ENCODE measurements around the gene RAD9A. TPM values are rescaled to one million over a fixed set of nuclear protein-coding genes. Genes with fewer than 3 reads are reported as not detected.

The RAD9A gene
- total and polyA plus RNA-seq, 2 of the 4 experiments (the other 2 are of a cell fraction): 2.0 to 10.3 TPM

- Histone ChIP-seq H3K18ac (ENCODE audit: low read depth, low read length) (peak overlapping the region; percentile 18; the same call in 1 of the 2 replicates), H3K4me2 (ENCODE audit: low read depth, low read length) (peak overlapping the region; percentile 71), H3K4ac (ENCODE audit: low read depth, low read length) (peak overlapping the region; percentile 92), H2AK5ac (ENCODE audit: low read depth, low read length) (peak overlapping the region; percentile 98), H4K20me1 (ENCODE audit: insufficient read depth, low read length) (peaks cover 43% of the 10 kb centered on the region), H2BK15ac (ENCODE audit: low read depth, low read length) (peak overlapping the region; percentile 36; the same call in 1 of the 3 replicates), H2BK20ac (ENCODE audit: low read depth, low read length) (0 out of 2 replicates have a peak overlapping the region, but pooled peaks have one; percentile 57), H3K36me3 (ENCODE audit: control insufficient read depth, insufficient read depth, low read length) (peaks cover 3% of the 10 kb centered on the region; the same call in 1 of the 2 replicates), H3K27me3 (ENCODE audit: control insufficient read depth, insufficient read depth, low read length) (no peaks in the 10 kb centered on the region), H3K4me3 (ENCODE audit: insufficient read depth, low read depth, low read length) (peak overlapping the region; percentile 78), H3K56ac (ENCODE audit: extremely low read depth, insufficient read depth, low read length) (peak overlapping the region; percentile 43; the same call in 1 of the 2 replicates), H2AK9ac (replicated peaks; ENCODE audit: low read depth, low read length, poor library complexity) (peak overlapping the region; percentile 95), H4K91ac (ENCODE audit: insufficient read depth, low read depth, low read length) (peak overlapping the region; percentile 88; the same call in 1 of the 2 replicates), H2BK120ac (ENCODE audit: low read depth, low read length) (peak overlapping the region; percentile 83), H3K79me1 (ENCODE audit: low read depth in 1 of 2, low read length in 2 of 2) (peaks cover 5 to 45% of the 10 kb centered on the region in 2 experiments; a peak in 3 of 4 replicates), H3K9me1 (ENCODE audit: insufficient read depth, low read length) (peaks cover 32% of the 10 kb centered on the region), H3K4me1 (ENCODE audit: control insufficient read depth, insufficient read depth, low read length) (peaks cover 48% of the 10 kb centered on the region), H2BK5ac (ENCODE audit: low read depth, low read length, poor library complexity, severe bottlenecking) (peak overlapping the region; percentile 93), H3K9me3 (ENCODE audit: control insufficient read depth, insufficient read depth, low read length) (no peaks in the 10 kb centered on the region), H3K14ac (replicated peaks; ENCODE audit: low read depth, low read length) (peak overlapping the region; percentile 89), H4K5ac (ENCODE audit: low read depth, low read length) (peak overlapping the region; percentile 27), H4K8ac (ENCODE audit: low read depth in 2 of 2, low read length in 2 of 2) (peak overlapping the region; percentile 13 to 78; a peak in 2 of 4 replicates), H3K23ac (ENCODE audit: low read depth, low read length) (peak overlapping the region; percentile 99), H3K9ac (ENCODE audit: low read depth, low read length) (peak overlapping the region; percentile 73), H3K27ac (ENCODE audit: insufficient read depth, low read length) (peak overlapping the region; percentile 94), H2AFZ (replicated peaks; ENCODE audit: low read length, poor library complexity) (peak overlapping the region; percentile 83)
- 0% methylated on average over 21 of the region's 78 CpGs; no CpG with 5 or more reads in 1 of the 2 experiments for WGBS, 2 experiments (ENCODE audit: extremely low coverage in 2 of 2, insufficient read length in 1 of 2)
- dilution Hi-C loops (cut with HindIII; ENCODE audit: low sequenced_read_pairs, unreplicated experiment): no loop called here
- POLR2A ChIA-PET (ENCODE audit: unreplicated experiment): no interaction called here
- in situ Hi-C loops (cut with MboI; ENCODE audit: low sequenced_read_pairs): no loop called here
- intact Hi-C loops (cut with micrococcal nuclease): no loop called here
- no TSS peak for BruUV-seq (replicated peaks)
- ATAC-seq (ENCODE audit: low read depth): peak; percentile 5
- CTCF ChIA-PET: interaction anchor here (1.0 to 2.3 kb wide), 2 partner anchors 16 to 27 kb away, joined by 3 to 6 read pairs; no protein-coding TSS in a partner anchor
- DNase-seq: no peak
- no peak for TF ChIP-seq NFE2L2 (IDR thresholded peaks at IDR 0.05; ENCODE audit: low read depth, low read length)
- TF ChIP-seq RAD21 (IDR thresholded peaks at IDR 0.05; ENCODE audit: low read length): no peak
- TF ChIP-seq ELK1 (IDR thresholded peaks at IDR 0.05; ENCODE audit: borderline replicate concordance, low read depth, low read length): no peak
- TF ChIP-seq CTCF (conservative IDR thresholded peaks at IDR 0.05; ENCODE audit: low read depth, low read length): no peak
- TF ChIP-seq BHLHE40 (IDR thresholded peaks at IDR 0.05; ENCODE audit: low read depth, low read length): no peak
- TF ChIP-seq RCOR1 (IDR thresholded peaks at IDR 0.05; ENCODE audit: insufficient replicate concordance, low read length): no peak
- TF ChIP-seq SMC3 (IDR thresholded peaks at IDR 0.05; ENCODE audit: low read depth, low read length): no peak
- no peak for TF ChIP-seq CHD1 (IDR thresholded peaks at IDR 0.05; ENCODE audit: low read depth, low read length)
- no peak for TF ChIP-seq FOS (IDR thresholded peaks at IDR 0.05; ENCODE audit: low read depth, low read length)
- no peak; the same call in 1 of the 2 replicates for TF ChIP-seq MXI1 (IDR thresholded peaks at IDR 0.05; ENCODE audit: borderline replicate concordance, low read depth, low read length)
- no peak for TF ChIP-seq USF2 (IDR thresholded peaks at IDR 0.05; ENCODE audit: low read depth, low read length)
- no peak for TF ChIP-seq MAZ (IDR thresholded peaks at IDR 0.05; ENCODE audit: borderline replicate concordance, low read depth, low read length)
- TF ChIP-seq CEBPB (IDR thresholded peaks at IDR 0.05; ENCODE audit: low read depth, low read length): no peak
- no peak for TF ChIP-seq MAFK (IDR thresholded peaks at IDR 0.05; ENCODE audit: low read depth, low read length)
Measured at GRCh38 chr11:67372321-67372992, 19.3 kb upstream of the RAD9A start.
